Panc1 (cell line): Measurements from ENCODE around the gene MARCHF3. TPM values are rescaled to one million over a fixed set of nuclear protein-coding genes. Genes with fewer than 3 reads are reported as not detected.

Source experiments
- ATAC-seq: fragments of 200-7000 bp; cut with Tn5 transposase; 2 replicates; pipeline ENCODE4 v1.9.1; 2020; ENCODE audit warnings: mild to moderate bottlenecking, moderate library complexity
- BruUV-seq: library from RNA; stranded (reverse); fragments of 400-500 nt; replicated peaks from 2 replicates; lab custom pipeline; 2021; lab: Mats Ljungman, UMichigan
- CTCF ChIA-PET: fragments of 300-600 bp; sonication (Branson Sonifier 250); formaldehyde crosslinking; loops from one replicate; lab custom pipeline; 2022; ENCODE audit warnings: antibody characterized with exemption; lab: Charles Lee
- POLR2A ChIA-PET: fragments of 300-600 bp; sonication (Branson Sonifier 250); formaldehyde crosslinking; loops from one replicate; lab custom pipeline; 2022; ENCODE audit warnings: antibody characterized with exemption; lab: Charles Lee
- DNase-seq: peaks from one replicate; pipeline ENCODE4 v3.0.0-alpha.2; 2010; ENCODE audit warnings: low read depth, low spot score
- H3K27ac ChIP-seq: 2 replicates; pipeline ENCODE4 v1.5.1; 2011; ENCODE audit warnings: mild to moderate bottlenecking, low read length, inconsistent platforms
- H3K27me3 ChIP-seq: fragments of 200-500 bp; sonication (Bioruptor generic); 2 replicates; pipeline ENCODE4 v1.6.0; 2014; ENCODE audit warnings: low read length, inconsistent platforms; ENCODE audit not compliant: control insufficient read depth, insufficient read depth
- H3K36me3 ChIP-seq: fragments of 200-500 bp; sonication (Bioruptor generic); 2 replicates; pipeline ENCODE4 v1.5.1; 2014; ENCODE audit warnings: inconsistent platforms, mild to moderate bottlenecking, low read length, moderate library complexity; ENCODE audit not compliant: control insufficient read depth, insufficient read depth
- H3K4me1 ChIP-seq: 2 replicates; pipeline ENCODE4 v1.5.1; 2011; ENCODE audit warnings: inconsistent platforms, mild to moderate bottlenecking, low read length, moderate library complexity; ENCODE audit not compliant: control insufficient read depth, insufficient read depth
- H3K4me3 ChIP-seq, 2 experiments: 2 replicates each; pipeline ENCODE4 v1.5.1; 2011 to 2012; ENCODE audit warnings: low read depth in 2 of 2, low read length in 2 of 2, mild to moderate bottlenecking in 2 of 2, inconsistent platforms in 1 of 2, moderate library complexity in 1 of 2
- H3K9me3 ChIP-seq: fragments of 200-500 bp; sonication (Bioruptor generic); 2 replicates; pipeline ENCODE4 v1.5.1; 2014; ENCODE audit warnings: low read depth, mild to moderate bottlenecking, inconsistent platforms, low read length, moderate library complexity; ENCODE audit not compliant: control insufficient read depth, insufficient read depth
- CTCF ChIP-seq: fragments of 450-650 bp; IDR thresholded peaks from 2 replicates; pipeline ENCODE4 v1.5.1; 2017; ENCODE audit warnings: mild to moderate bottlenecking
- POLR2AphosphoS5 ChIP-seq: IDR thresholded peaks from 2 replicates; pipeline ENCODE4 v1.6.1; 2012; ENCODE audit warnings: mild to moderate bottlenecking, low read depth, low read length, moderate library complexity
- REST ChIP-seq, 2 experiments: IDR thresholded peaks; 2 replicates each; pipeline ENCODE4 v1.6.1; 2011 to 2012; ENCODE audit warnings: low read depth in 2 of 2, control low read depth in 1 of 2, low read length in 1 of 2, mild to moderate bottlenecking in 1 of 2, moderate library complexity in 1 of 2; ENCODE audit not compliant: insufficient read depth in 1 of 2
- SIN3A ChIP-seq: IDR thresholded peaks from 2 replicates; pipeline ENCODE4 v1.6.1; 2012; ENCODE audit warnings: low read depth, mild to moderate bottlenecking, low read length, moderate library complexity, borderline replicate concordance; ENCODE audit not compliant: insufficient read depth
- TCF7L2 ChIP-seq: IDR thresholded peaks from 2 replicates; pipeline ENCODE4 v1.6.1; 2011; ENCODE audit warnings: mild to moderate bottlenecking, low read depth, low read length, inconsistent platforms
- in situ Hi-C: cut with HindIII; loops from 2 replicates; pipeline ENCODE4 v1.10.0; 2016; ENCODE audit warnings: low sequenced_read_pairs, low pct_unique_long_range_greater_than_20kb
- intact Hi-C: fragments of 100-400 bp; cut with micrococcal nuclease; formaldehyde crosslinking; loops from one replicate; pipeline ENCODE4 v1.10.0; 2022; ENCODE audit not compliant: unreplicated experiment
- total RNA-seq: library from RNA; stranded (reverse); gene quantifications from one replicate; pipeline ENCODE4 v1.2.1, GENCODE V29; 2021; ENCODE audit not compliant: unreplicated experiment

The MARCHF3 gene
- total RNA-seq, 1 experiment from 2014 or later, result 3.0 TPM

DNA sequence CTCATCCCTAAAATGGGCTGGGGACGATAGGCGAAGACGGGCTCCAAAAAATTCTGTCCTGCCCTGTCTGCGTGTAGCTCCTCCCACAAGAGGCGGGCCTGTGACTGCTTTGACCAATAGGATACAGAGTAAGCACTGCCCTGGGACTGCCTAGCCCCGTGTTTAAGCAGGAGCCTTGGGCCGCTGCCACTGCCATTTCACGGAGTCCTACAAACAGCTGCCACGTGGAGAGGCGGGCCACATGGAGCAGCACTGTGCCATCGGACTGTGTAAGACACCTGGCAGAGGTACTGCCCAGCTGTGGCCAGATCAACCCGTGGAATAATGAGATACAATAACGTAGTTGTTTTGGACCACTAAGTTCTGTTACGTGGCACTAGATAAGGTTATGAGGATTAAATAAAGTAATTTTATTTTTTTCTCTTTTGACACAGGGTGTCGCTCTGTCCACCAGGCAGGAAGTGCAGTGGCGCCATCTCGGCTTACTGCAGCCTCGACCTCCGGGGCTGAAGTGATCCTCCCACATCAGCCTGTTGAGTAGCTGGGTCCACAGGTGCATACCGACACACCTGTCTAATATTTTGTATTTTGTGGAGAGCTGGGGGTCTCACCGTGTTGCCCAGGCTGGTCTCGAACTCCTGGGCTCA is 166.2 kb downstream of the MARCHF3 start:
- ChIA-PET CTCF (no interaction called here), POLR2A (no interaction called here)
- no peaks in the 10 kb centered on the region for H3K4me1 ChIP-seq
- TF ChIP-seq POLR2AphosphoS5, result no peak
- TF ChIP-seq SIN3A, result no peak
- no peak for TF ChIP-seq REST (IDR thresholded peaks at IDR 0.05; ENCODE audit: insufficient read depth in 1 of 2, low read depth in 2 of 2, low read length in 1 of 2)
- no peak for TF ChIP-seq TCF7L2
- TF ChIP-seq CTCF, result no peak
- H3K27me3 ChIP-seq, result no peaks in the 10 kb centered on the region
- no peaks in the 10 kb centered on the region for H3K36me3 ChIP-seq
- in situ Hi-C loops (no loop called here), intact Hi-C loops (loop anchor here (10.0 kb wide), 1 partner anchor 451 kb away; no protein-coding TSS in a partner anchor)
- BruUV-seq, result no TSS peak
- no peak overlapping the region for H3K4me3 ChIP-seq
- ATAC-seq, result no peak
- no peak for DNase-seq
- no peak overlapping the region for H3K27ac ChIP-seq
- H3K9me3 ChIP-seq, result no peaks in the 10 kb centered on the region

- no peak for DNase-seq
- Histone ChIP-seq H3K4me3 (no peak overlapping the region), H3K9me3 (no peaks in the 10 kb centered on the region), H3K4me1 (no peaks in the 10 kb centered on the region), H3K27me3 (no peaks in the 10 kb centered on the region), H3K27ac (no peak overlapping the region), H3K36me3 (no peaks in the 10 kb centered on the region)
- intact Hi-C loops (loop anchor here (10.0 kb wide), 1 partner anchor 451 kb away; no protein-coding TSS in a partner anchor), in situ Hi-C loops (no loop called here)
- no TSS peak for BruUV-seq
- no peak for ATAC-seq
- CTCF ChIA-PET, result no interaction called here
- TF ChIP-seq SIN3A, result no peak
- TF ChIP-seq POLR2AphosphoS5, result no peak
- TF ChIP-seq REST (IDR thresholded peaks at IDR 0.05; ENCODE audit: insufficient read depth in 1 of 2, low read depth in 2 of 2, low read length in 1 of 2), result no peak
- no peak for TF ChIP-seq TCF7L2
- TF ChIP-seq CTCF, result no peak
- POLR2A ChIA-PET, result no interaction called here
These were observed 167.0 kb downstream of the MARCHF3 start for GRCh38 chr5:126863402-126863801.
